HG03159 (cell line): Measurements from ENCODE around the gene ACAP2.
"Not testable (repeated sequence)": the region's sequence is repeated elsewhere in the genome, so short reads cannot be mapped to it uniquely, and the experiment has no call there.

ENCODE experiments used
- ATAC-seq: cut with Tn5 transposase; IDR thresholded peaks from one replicate; pipeline ENCODE4 v1.9.1; 2021; ENCODE audit warnings: mild to moderate bottlenecking, moderate library complexity; ENCODE audit not compliant: unreplicated experiment

Gene ACAP2

DNA sequence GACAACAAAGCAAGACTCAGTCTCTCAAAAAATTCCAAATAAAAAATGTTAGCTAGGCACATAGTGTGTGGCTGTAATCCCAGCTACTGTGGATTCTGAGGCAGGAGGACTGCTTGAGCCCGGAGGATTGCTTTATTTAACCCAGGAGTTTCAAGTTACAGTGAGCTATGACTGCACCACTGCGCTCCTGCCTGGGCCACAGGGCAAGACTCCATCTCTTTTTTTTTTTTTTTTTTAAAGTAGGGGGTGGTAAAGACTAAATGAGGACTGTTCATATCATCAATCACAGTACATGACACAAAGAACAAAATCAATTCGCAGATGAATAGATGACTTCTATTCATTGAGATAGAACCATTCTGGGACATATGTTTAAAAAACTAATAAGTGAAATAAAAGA lies 48.1 kb downstream of the ACAP2 start:
- ATAC-seq, result peak; percentile 8

- ATAC-seq, result peak; percentile 83
Measured at GRCh38 chr3:195394024-195394423, 48.8 kb downstream of the ACAP2 start.

- no peak for ATAC-seq
Measured at GRCh38 chr3:195388380-195388779, 54.4 kb downstream of the ACAP2 start.

- no peak for ATAC-seq
Measured at GRCh38 chr3:195386739-195387138, 56.1 kb downstream of the ACAP2 start.

DNA sequence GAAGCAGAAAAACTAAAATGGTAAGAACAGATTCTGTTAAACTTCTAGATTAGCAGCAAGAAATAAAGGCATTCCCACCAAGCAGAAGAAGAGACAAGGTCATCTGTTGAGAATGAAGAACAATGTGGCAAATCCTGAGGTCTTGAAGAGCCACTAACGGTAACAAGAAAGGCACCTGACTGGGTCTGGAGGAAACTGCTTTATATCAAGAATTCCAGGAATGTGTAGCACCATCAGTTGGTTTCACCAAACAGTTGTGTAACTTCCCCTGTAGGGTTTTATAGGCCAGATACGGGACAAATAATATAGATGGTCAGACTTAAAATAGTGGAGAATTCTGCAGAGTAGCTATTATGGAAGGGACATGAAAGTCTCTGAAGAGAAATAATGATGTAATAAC lies 57.3 kb downstream of the ACAP2 start:
- no peak for ATAC-seq

- no peak for ATAC-seq
Measured at GRCh38 chr3:195384952-195385351, 57.9 kb downstream of the ACAP2 start.

- ATAC-seq, result no peak
Measured at GRCh38 chr3:195372220-195372619, 70.6 kb downstream of the ACAP2 start.

DNA sequence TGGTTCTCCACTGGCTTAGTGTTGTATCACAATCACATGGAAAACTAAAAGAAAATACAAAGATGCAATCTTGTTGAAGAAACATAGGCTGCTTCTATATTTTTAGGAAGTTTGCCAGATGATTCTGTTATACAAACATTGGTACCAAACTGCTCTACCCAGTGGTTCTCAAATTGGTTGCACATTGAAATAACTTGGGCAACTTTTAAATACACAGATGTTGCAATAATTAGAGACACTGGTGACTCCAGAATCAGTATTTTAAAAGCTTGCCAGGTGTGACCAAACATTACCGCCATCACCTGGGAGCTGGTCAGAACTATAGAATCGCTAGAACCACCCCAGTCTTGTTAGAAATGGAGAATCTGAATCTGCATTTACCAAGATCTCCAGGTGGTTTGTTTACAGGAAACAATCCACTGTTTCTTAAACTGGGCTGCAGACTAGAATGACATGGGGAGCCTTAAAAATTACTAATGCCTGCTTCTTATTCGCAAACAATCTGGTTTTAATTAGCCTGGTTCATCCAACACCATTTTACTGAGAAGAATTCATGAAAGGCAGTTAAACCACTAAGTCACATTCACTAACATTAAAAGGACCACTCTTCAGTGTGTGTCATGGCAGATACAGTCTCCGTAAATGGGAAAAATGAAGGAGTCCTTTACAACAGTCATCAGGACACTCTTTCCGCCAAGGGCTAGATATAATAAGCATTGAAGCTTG lies 76.5 kb downstream of the ACAP2 start:
- no peak for ATAC-seq

DNA sequence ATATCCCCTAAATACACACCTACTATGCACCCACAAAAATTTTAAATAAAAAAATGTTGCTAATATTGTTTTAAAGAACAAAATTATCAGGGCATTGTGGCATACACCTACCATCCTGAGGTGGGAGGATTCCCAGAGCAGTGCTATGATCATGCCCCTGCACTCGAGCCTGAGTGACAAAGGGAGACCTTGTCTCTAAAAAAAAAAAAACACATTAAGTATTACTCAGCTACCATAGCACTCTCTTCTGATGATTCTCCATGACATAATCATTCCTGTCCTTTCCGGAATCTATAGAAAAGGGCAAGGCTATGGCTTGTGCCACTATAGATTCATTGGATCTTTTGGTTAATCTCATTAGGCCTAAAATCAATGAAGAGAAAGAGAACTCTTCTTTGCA lies 77.4 kb downstream of the ACAP2 start:
- no peak for ATAC-seq

GRCh38 chr3:195357797-195358196 lies 85.0 kb downstream of the ACAP2 start:
- ATAC-seq, result not testable (repeated sequence)

DNA sequence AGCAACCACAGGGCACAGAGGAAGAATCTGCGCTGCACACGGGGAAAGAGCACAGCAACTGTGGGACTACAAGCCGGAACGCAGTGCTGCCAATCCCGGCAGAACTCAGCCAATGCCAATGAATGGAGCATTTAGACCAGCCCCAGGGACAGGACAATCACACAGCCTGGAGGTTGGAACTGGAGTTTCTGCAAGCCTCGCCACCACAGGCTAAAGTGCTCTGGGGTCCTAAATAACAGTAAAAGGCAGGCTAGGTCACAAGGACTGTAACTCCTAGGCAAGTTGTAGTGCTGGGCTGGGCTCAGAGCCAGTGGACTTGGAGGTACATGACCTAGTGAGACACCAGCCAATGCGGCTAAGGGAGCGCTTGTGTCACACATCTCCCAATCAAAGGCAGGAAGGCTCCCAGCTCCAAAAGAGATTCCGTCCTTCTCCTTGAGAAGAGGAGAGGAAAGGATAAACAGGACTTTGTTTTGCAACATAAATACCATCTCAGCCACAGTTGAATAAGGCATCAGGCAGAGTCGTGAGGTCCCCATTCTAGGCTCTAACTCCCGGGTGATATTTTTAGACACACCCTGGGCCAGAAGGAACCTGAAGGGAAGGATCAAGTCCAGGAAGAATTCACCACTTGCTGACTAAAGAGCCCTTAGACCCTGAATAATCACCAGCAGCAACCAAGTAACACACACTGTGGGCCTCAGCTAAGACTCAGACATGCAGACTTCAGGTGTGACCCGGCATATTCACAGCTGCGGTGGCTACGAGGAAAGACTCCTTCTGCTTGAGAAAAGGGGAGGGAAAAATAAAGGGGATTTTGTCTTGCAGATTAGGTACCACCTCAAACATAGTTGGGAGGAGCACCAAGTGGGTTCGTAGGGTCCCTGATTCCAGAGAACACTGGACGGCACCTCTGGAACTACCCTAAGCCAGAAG lies 86.4 kb downstream of the ACAP2 start:
- no peak for ATAC-seq

- not testable (repeated sequence) for ATAC-seq
Measured at GRCh38 chr3:195354009-195354408, 88.8 kb downstream of the ACAP2 start.

DNA sequence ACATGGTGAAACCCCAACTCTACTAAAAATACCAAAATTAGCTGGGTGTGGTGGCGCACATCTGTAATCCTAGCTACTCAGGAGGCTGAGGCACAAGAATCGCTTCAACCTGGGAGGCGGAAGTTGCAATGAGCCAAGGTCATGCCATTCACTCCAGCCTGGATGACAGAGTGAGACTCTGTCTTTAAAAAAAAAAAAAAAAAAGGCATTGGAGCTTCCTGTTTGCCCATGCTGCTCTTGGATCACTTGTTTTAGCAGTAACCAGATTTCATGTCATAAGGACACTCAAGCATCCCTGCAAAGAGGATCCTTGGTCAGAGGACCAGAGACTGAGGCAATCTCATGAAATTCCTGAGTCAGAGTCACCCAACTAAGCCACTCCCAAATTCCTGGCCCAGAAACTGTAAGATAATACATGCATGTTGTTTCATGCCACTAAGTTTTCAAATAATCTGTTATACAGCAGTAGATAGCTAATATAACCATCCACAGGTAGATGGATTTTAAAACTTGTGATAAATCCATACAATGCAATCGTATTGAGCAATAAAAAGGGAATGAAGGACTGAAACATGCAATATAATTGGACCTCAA lies 89.8 kb downstream of the ACAP2 start:
- no peak for ATAC-seq

DNA sequence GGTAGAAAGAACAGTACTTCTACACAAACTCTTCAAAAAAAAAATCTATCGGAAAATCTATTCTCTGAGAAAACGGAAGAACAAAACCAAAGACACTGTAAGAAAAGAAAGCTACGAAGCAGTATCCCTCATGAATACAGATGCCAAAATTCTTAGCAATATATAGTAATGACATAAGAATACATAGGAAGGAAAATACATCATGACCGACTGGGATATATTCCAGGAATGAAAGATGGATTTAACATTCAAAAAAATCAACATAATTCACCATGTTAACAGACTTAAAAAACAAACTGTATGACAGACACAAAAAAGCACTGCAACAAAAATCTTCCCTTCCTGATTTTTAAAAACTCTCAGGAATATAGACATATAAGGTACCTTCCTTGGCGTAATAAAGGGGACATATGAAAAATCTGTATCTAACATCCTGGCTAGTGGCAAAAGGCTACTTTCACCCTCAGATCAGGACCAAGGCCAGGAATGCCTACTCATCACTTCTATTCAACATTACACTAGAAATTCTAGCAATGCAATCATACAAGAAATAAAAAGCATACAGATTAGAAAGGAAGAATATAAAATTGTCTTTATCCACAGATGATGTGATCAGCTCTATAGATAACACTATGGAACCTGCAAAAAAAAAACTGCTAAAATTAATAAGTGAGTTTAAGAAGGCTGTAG lies 94.2 kb downstream of the ACAP2 start:
- no peak for ATAC-seq

DNA sequence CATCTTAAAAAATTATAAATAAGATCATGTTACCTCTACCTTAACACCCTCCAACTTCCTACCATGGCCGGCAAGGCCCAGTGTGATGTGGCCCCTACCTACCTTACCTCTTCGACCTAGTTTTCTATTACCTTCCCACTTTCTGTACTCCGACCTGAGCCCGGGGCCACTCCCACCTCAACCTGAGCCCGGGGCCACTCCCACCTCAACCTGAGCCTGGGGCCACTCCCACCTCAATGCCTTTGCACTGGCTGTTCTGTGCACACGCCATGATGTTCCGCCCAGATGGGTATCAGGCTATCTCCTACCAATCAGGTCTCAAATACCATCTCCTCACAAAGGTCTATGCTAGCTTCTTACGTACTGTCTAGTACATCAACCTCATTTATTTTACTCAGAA lies 105.1 kb downstream of the ACAP2 start:
- no peak for ATAC-seq

- no peak for ATAC-seq
Measured at GRCh38 chr3:195334967-195335366, 107.9 kb downstream of the ACAP2 start.

DNA sequence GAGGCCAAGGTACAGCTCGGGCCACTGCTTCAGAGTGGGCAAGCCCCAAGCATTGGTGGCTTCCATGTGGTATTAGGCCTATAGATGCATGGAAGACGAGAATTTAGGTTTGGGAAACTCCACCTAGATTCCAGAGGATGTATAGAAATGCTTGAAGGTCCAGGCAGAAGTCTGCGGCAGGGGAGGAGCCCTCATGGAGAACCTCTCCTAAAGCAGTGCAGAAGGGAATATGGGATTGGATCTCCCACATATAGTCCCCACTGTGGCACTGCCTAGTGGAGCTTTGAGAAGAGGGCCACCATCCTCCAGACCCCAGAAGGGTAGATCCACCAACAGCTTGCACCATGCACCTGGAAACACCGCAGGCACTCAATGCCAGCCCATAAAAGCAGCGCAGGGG lies 123.8 kb downstream of the ACAP2 start:
- no peak for ATAC-seq

DNA sequence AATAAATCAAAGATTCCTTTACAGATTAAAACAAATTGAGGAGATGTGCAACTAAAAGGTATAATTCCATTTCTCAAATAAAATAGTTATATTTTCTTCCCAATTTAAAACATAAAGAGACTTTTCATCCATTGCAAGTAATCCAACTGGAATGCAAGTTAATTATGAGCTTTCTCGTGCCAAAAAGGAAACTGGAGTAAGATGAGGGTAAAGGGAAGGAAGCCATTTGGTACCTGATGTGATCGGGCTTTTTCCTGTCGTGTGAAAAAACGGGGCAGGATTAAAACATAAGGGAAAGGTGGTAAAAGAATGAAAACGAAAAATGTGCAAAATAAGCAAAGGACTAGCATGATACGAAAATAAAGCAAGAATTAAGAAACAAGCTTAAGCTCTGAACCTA lies 130.1 kb downstream of the ACAP2 start:
- ATAC-seq, result no peak

GRCh38 chr3:195307711-195308110 lies 135.1 kb downstream of the ACAP2 start:
- no peak for ATAC-seq

- no peak for ATAC-seq
Measured at GRCh38 chr3:195306369-195306768, 136.5 kb downstream of the ACAP2 start.

DNA sequence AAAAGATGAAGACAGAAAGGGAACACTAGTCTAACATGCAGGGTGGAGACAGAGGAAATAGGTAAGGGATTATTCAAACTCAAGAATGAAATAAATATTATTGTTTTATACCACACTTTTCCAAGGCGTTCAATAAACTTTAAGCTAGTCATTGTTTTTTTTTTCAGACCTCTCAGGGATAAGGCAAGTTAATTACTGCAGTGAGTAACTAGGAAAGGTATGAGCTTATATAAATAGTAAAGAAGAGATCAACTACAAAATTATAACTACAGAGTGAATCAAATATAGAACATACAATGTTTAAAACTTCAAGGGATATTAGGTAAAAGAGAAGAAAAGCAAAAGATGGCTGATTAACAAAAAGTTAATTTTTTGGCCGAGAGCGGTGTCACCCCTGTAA lies 140.4 kb downstream of the ACAP2 start:
- ATAC-seq, result no peak
